ENCODE data around the gene DMRTB1.

DMRTB1 gene

DNA sequence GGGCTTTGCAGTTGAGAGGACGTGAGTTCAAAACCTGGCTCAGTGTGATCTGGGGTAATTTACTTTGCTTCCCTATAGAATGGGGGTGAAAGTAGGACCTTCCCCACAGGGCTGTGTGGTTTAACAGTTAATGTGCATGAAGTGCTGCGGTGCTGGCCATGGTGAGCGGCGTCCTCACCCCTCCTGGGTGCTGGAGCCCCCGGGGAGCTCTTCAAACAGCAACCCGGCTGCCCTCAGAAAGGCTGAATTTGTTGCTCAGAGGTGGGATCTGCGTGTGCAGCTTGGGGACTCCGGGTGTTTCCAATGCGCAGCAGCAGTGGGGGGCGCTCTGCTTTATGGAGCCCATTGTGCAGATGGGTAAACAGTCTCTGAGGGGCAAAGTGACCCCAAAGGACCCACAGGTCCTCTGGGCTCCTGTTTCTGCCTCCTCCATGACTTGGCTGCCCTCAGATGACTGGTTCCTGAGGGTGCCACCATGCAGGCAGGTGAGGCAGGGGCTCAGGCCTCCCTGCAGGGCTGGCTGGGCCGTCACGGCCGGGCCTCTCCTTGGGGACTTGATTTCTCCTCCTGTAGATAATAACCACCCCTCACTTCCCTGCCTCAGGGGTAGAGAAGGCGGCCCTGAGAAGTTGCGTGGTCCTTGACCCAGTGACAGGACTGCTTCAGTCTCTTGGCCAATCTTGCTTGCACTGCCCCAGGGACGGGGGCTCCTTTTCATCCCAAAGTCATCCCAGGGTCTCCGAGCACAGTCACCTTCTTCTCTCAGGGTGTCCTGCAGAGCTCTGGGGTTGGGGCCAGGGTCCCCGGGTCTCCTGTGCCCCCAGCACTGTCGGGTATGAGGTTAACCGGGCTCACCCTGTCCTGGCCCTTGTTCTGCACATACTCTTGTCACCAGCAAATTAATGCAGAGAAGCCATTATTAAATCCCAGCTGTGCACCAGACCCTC, 40.3 kb downstream of the DMRTB1 start:
- H3K27ac ChIP-seq (ENCODE audit: low read depth, low read length) = no peak overlapping the region
- H3K4me1 ChIP-seq (ENCODE audit: insufficient read depth, low read length) = peaks cover 19% of the 10 kb centered on the region
- no peak overlapping the region for H3K9ac ChIP-seq (ENCODE audit: low read length)
- H3K4me3 ChIP-seq (ENCODE audit: low read depth in 1 of 2, low read length in 2 of 2) = no peak overlapping the region
- no peaks in the 10 kb centered on the region for H3K9me3 ChIP-seq (ENCODE audit: low read length)
- H3K27me3 ChIP-seq (ENCODE audit: control insufficient read depth in 1 of 2, insufficient read depth in 2 of 2, low read length in 2 of 2) = no peaks in the 10 kb centered on the region
- H3K36me3 ChIP-seq (ENCODE audit: insufficient read depth, low read length) = no peaks in the 10 kb centered on the region

DNA sequence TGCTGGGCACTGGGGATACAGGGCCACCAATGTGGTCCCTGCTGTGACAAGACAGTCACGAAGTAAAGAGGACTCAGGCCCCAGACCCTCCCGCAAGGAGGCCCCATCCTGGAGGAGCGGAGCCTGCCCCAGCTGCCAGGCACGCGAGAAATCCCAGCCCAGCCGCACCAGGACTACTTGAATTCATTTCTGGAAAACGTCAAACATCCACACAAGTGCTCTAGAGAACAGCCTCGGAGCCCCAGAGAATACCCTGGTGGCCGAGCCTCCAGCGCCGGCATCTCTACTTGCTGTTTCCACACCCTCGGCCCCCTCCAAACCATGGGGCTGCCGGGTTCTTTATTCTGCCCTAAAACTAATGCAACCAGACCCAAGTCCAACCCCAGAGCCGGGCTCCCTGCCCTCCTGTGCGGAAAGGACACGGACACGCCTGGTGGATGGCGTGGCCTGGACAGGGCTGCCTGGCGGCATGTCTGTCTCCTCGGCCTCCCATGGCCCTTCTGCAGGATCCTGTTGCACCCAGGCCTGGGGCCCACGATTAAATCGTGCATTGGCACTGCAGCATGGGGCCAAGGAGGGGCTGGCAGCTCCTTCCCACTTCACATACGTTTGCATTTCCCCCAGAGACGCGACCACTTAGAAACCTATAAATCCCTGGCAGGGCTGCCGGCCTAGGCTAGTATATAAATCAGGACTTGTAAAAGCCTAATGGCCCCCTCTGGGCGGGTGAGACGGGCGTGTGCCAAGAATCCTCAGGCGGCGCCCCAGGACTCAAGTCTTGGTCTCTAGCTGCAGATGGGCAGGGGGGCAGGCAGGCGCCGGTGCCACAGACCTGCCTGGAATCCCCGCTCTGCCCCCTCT, 41.2 kb downstream of the DMRTB1 start:
- Histone ChIP-seq H3K27me3 (ENCODE audit: control insufficient read depth in 1 of 2, insufficient read depth in 2 of 2, low read length in 2 of 2) (no peaks in the 10 kb centered on the region), H3K36me3 (ENCODE audit: insufficient read depth, low read length) (no peaks in the 10 kb centered on the region), H3K9ac (ENCODE audit: low read length) (no peak overlapping the region), H3K4me1 (ENCODE audit: insufficient read depth, low read length) (peaks cover 19% of the 10 kb centered on the region), H3K27ac (ENCODE audit: low read depth, low read length) (no peak overlapping the region), H3K4me3 (ENCODE audit: low read depth in 1 of 2, low read length in 2 of 2) (peak overlapping the region in 1 of 2 donors; percentile 23), H3K9me3 (ENCODE audit: low read length) (no peaks in the 10 kb centered on the region)

- no peak overlapping the region for H3K9ac ChIP-seq (ENCODE audit: low read length)
- no peak overlapping the region for H3K27ac ChIP-seq (ENCODE audit: low read depth, low read length)
- peak overlapping the region in 1 of 2 donors; percentile 23 for H3K4me3 ChIP-seq (ENCODE audit: low read depth in 1 of 2, low read length in 2 of 2)
- no peaks in the 10 kb centered on the region for H3K27me3 ChIP-seq (ENCODE audit: control insufficient read depth in 1 of 2, insufficient read depth in 2 of 2, low read length in 2 of 2)
- no peaks in the 10 kb centered on the region for H3K9me3 ChIP-seq (ENCODE audit: low read length)
- H3K4me1 ChIP-seq (ENCODE audit: insufficient read depth, low read length) = peaks cover 19% of the 10 kb centered on the region
- no peaks in the 10 kb centered on the region for H3K36me3 ChIP-seq (ENCODE audit: insufficient read depth, low read length)
Measured at GRCh38 chr1:53501065-53502005, 42.1 kb downstream of the DMRTB1 start.

DNA sequence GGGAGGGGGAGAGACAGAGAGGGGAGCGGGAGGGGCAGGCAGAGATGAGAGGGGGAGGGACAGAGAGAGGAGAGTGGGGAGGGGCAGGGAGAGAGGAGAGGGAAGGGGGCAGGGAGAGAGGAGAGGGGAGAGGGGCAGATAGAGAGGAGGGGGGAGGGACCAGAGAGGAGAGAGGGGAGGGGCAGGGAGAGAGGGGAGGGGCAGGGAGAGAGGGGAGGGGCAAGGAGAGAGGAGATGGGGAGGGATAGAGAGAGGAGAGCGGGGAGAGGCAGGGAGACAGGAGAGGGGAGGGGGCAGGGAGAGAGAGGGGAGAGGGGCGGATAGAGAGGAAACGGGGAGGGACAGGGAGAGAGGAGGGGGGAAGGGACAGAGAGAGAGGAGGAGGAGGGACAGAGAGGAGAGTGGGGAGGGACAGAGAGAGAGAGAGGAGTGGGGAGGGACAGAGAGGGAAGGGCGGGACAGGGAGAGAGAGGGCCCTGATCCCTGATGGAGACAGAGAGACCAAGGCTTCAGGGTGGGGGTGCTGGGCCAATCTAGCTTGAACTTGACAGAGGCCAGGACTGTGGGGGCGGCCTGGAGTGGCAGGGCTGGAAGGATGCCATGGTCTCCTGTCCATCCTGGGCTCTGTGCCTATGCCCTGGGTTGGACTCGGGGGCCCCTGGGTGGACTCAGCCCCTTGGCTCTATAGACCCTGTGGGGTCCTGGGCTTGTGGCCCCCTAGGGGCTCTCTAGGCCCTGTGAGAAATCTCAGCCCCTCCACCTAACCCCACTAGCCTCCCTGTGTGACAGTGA, 43.6 kb downstream of the DMRTB1 start:
- peaks cover 19% of the 10 kb centered on the region for H3K4me1 ChIP-seq (ENCODE audit: insufficient read depth, low read length)
- no peaks in the 10 kb centered on the region for H3K9me3 ChIP-seq (ENCODE audit: low read length)
- H3K27me3 ChIP-seq (ENCODE audit: control insufficient read depth in 1 of 2, insufficient read depth in 2 of 2, low read length in 2 of 2) = no peaks in the 10 kb centered on the region
- H3K36me3 ChIP-seq (ENCODE audit: insufficient read depth, low read length) = no peaks in the 10 kb centered on the region
- no peak overlapping the region for H3K9ac ChIP-seq (ENCODE audit: low read length)
- H3K4me3 ChIP-seq (ENCODE audit: low read depth in 1 of 2, low read length in 2 of 2) = no peak overlapping the region
- H3K27ac ChIP-seq (ENCODE audit: low read depth, low read length) = no peak overlapping the region

DNA sequence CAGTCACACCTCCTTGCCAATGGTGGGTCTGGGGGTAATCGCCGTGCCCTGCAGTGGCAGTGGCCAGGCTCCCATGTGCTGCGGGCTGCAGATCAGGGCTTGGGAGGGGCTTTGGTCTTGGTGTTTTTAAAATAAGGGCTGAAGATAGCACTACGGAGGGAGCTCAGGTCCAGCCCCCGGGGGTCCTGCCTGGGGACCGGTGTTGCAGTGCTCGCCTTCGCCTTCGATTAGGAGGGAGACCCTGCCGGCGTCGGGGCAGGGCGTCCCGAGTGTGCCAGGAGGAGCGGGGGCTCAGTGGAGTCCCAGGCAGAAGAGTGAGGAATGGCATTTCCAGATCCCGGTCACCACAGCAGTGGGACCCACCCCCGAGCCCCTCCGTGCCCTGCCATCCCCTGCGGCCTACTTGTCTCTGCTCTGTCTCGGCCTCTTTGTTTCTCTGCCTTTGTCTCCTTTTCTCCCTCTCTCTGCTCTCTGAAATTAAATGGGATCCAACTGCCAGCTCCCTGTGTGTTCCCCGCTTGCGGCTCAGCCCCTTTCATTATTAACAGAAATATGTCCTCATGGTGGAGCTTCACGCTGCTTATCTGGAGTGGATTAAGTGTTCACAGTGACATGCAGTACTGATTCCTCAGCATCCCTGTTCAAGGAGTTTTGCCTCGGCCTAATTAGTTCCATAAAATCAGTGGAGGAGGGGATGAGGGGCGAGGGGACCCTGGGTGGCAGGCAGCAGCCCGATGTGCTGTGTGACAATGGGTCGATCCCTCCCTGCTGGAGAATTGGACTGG, 44.4 kb downstream of the DMRTB1 start:
- no peaks in the 10 kb centered on the region for H3K36me3 ChIP-seq (ENCODE audit: insufficient read depth, low read length)
- H3K9me3 ChIP-seq (ENCODE audit: low read length) = no peaks in the 10 kb centered on the region
- no peak overlapping the region for H3K9ac ChIP-seq (ENCODE audit: low read length)
- H3K27ac ChIP-seq (ENCODE audit: low read depth, low read length) = no peak overlapping the region
- H3K4me3 ChIP-seq (ENCODE audit: low read depth in 1 of 2, low read length in 2 of 2) = no peak overlapping the region
- no peaks in the 10 kb centered on the region for H3K27me3 ChIP-seq (ENCODE audit: control insufficient read depth in 1 of 2, insufficient read depth in 2 of 2, low read length in 2 of 2)
- H3K4me1 ChIP-seq (ENCODE audit: insufficient read depth, low read length) = peaks cover 19% of the 10 kb centered on the region

DNA sequence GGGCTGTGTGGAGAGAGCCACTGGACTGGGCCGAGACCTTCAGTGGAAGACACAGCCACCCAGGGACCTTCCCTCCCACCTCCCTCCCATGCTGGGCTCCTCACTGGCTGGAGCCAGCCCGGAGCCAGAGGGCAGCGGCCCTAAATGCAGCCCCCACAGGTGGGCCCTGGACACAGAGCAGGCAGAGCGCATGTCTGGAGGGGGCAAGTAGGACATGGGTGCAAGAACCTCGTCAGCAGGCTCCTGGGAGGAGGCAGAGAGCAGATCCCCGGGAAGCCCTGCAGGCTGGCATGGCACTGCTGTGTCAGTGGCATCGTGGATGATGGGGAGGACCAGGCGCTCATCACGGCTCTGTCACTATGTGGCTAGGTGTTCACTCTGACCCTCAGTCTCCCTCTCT, 45.7 kb downstream of the DMRTB1 start:
- Histone ChIP-seq H3K4me3 (ENCODE audit: low read depth in 1 of 2, low read length in 2 of 2) (no peak overlapping the region), H3K9ac (ENCODE audit: low read length) (no peak overlapping the region), H3K36me3 (ENCODE audit: insufficient read depth, low read length) (no peaks in the 10 kb centered on the region), H3K4me1 (ENCODE audit: insufficient read depth, low read length) (peaks cover 15% of the 10 kb centered on the region), H3K27me3 (ENCODE audit: control insufficient read depth in 1 of 2, insufficient read depth in 2 of 2, low read length in 2 of 2) (no peaks in the 10 kb centered on the region), H3K9me3 (ENCODE audit: low read length) (no peaks in the 10 kb centered on the region), H3K27ac (ENCODE audit: low read depth, low read length) (no peak overlapping the region)

DNA sequence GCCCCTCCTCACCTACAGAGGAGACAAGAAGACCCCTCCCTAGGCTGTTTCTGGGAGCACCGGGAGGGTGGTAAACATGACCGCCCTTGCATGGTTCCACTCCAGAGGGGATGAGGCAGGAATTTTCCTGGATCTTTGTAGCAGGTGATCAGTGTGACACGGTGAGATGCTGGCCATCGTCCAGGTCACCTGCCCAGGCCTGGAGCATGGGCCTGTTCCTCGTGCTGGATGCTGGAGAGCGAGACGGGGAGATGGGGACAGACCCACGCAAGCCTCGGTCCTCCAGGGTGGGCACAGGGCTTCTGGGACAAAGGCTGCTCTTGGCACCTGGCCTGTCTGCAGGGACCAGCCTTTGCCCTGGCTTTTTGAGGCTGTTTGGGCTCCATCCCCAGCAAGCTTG, 46.2 kb downstream of the DMRTB1 start:
- Histone ChIP-seq H3K9ac (ENCODE audit: low read length) (no peak overlapping the region), H3K36me3 (ENCODE audit: insufficient read depth, low read length) (no peaks in the 10 kb centered on the region), H3K4me3 (ENCODE audit: low read depth in 1 of 2, low read length in 2 of 2) (no peak overlapping the region), H3K27me3 (ENCODE audit: control insufficient read depth in 1 of 2, insufficient read depth in 2 of 2, low read length in 2 of 2) (no peaks in the 10 kb centered on the region), H3K4me1 (ENCODE audit: insufficient read depth, low read length) (peaks cover 10% of the 10 kb centered on the region), H3K9me3 (ENCODE audit: low read length) (no peaks in the 10 kb centered on the region), H3K27ac (ENCODE audit: low read depth, low read length) (no peak overlapping the region)

DNA sequence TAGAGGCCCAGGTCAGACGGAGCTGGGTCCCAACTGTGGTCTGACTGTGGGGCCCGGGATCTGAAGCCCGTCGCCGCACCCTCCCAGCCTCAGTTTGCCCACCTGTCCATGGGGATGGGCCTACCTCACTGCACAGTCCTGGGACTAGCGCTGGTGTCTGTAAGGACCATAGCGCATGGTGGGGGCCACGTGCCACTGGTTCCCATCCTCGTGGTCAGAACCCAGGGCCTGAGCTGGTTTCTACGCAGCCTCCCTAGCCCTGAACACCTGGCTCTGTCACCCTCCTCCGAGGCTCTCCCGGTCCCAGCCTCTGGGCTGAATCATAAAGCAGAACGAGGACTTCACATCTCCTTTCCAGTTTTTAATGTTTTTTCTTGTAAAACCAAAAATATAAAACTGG, 46.7 kb downstream of the DMRTB1 start:
- Histone ChIP-seq H3K27ac (ENCODE audit: low read depth, low read length) (no peak overlapping the region), H3K36me3 (ENCODE audit: insufficient read depth, low read length) (no peaks in the 10 kb centered on the region), H3K27me3 (ENCODE audit: control insufficient read depth in 1 of 2, insufficient read depth in 2 of 2, low read length in 2 of 2) (no peaks in the 10 kb centered on the region), H3K9me3 (ENCODE audit: low read length) (no peaks in the 10 kb centered on the region), H3K4me3 (ENCODE audit: low read depth in 1 of 2, low read length in 2 of 2) (no peak overlapping the region), H3K4me1 (ENCODE audit: insufficient read depth, low read length) (peaks cover 5% of the 10 kb centered on the region), H3K9ac (ENCODE audit: low read length) (no peak overlapping the region)

DNA sequence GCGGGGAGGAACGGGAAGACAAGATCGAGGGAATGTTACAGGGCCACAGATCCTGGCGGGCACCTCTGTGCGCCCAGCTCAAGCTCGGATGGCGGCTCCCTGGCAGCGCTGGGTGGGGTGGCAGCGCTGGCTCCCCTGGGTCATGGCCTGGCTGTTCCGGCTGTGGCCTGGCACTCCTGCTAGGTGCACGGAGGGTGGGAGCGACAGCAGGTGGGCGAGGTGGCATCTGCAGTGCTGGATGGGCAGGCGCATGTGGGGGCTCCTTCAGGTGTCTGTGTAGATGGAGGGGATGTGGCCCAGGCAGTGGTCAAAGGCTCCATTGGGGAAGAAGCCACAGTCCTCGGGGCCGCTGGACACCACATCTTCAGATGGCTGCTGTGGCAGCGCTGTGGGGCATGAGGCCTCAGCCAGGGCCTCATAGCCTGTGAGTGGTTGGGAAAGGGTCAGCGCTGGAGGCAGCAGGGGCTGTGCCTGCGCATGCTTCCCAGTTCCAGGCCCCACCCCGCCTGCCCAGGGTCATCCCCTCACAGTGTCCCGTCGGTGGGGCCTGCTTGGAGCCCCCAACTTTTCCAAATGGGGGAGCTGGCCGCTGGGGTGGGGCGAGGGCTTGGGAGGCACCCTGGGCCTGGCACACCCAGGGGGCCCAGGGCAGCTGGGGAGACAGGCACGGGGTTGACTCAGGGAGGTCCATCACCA, 47.3 kb downstream of the DMRTB1 start:
- Histone ChIP-seq H3K9me3 (ENCODE audit: low read length) (no peaks in the 10 kb centered on the region), H3K9ac (ENCODE audit: low read length) (no peak overlapping the region), H3K4me3 (ENCODE audit: low read depth in 1 of 2, low read length in 2 of 2) (no peak overlapping the region), H3K27ac (ENCODE audit: low read depth, low read length) (no peak overlapping the region), H3K27me3 (ENCODE audit: control insufficient read depth in 1 of 2, insufficient read depth in 2 of 2, low read length in 2 of 2) (no peaks in the 10 kb centered on the region), H3K36me3 (ENCODE audit: insufficient read depth, low read length) (no peaks in the 10 kb centered on the region), H3K4me1 (ENCODE audit: insufficient read depth, low read length) (peaks cover 3% of the 10 kb centered on the region)
